ENCODE data around the gene GPBP1L1. TPM values are rescaled to one million over a fixed set of nuclear protein-coding genes. Genes with fewer than 3 reads are reported as not detected.
"Not testable (repeated sequence)": the region's sequence is repeated elsewhere in the genome, so short reads cannot be mapped to it uniquely, and the experiment has no call there.

Gene GPBP1L1
- polyA plus RNA-seq, 4 donors, result 82.4 to 131 (median 109) TPM

DNA sequence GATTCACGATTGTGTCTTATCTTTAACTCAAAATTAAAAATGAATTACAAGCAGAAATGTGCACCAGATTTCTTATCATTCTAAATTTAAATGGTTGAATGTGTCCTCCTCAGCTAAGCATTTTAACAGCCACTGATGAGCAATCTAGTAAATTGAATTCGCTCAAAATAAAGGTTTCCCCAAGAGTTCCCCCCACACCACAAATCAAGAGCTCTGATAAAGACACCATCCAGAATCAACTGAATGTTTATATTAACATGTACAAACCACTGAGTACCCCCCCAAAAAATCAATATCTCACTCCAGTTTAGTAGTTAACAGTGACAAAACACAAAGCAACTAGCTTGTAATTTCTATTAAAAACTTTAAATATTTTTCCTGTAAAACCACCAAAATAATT is 1.9 kb downstream of the GPBP1L1 start:
- DNase-seq (ENCODE audit: low read depth in 4 of 4, low spot score in 2 of 4), result no peak

DNA sequence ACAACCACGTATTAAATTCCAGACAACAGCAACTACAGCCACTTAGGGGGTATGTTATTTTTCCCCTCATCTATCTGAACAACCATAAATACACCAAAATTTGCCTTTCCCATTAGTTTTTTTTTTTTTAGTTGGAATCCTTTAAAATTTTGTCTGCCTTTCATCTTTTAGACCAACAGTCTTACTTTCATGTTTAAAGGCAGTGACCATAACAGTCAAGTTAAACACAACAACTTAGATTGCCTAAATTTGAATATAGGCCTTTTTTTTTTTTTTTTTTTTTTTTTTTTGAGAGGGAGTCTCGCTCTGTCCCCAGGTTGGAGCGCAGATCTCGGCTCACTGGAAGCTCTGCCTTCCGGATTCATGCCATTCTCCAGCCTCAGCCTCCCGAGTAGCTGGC is 3.4 kb downstream of the GPBP1L1 start:
- DNase-seq (ENCODE audit: low read depth in 4 of 4, low spot score in 2 of 4), result no peak

DNA sequence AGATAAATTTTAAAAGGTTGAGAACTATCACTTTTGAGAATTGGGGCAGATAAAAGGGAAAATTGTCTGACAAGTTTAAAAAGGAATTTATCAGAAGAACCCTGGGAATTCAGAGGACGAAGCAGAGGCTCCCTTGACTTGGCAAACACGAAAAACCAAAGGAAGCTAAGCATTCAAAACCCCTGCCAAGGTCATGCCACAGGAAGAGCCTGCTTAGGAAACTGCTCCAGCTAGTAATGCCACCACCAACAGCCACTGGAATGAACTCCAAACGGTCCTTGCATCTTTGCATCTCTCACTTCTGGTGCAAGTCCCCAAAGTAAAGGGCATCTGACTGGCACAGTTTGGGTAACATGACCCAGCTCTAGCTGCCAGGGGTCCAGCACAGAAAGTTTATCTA is 7.2 kb downstream of the GPBP1L1 start:
- no peak for DNase-seq (ENCODE audit: low read depth in 4 of 4, low spot score in 2 of 4)

DNA sequence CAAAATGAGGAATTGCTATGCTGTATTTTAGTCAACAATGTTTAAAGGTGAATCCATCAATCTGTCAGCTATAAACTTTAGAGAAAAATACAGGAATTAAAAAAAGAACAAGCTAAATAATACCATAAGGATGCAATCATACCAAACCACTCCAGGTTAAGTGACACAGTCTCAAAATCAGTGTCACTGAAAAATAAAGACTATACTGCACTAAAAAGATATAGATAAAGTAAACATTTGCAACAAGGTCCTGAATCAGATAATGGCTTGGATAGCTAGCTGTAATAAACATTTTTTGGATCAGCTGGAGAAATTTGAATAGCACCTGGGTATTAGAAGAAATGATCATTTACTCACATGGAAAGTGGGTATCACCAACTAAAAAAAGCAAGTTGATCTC is 7.8 kb downstream of the GPBP1L1 start:
- DNase-seq (ENCODE audit: low read depth in 4 of 4, low spot score in 2 of 4), result no peak

DNA sequence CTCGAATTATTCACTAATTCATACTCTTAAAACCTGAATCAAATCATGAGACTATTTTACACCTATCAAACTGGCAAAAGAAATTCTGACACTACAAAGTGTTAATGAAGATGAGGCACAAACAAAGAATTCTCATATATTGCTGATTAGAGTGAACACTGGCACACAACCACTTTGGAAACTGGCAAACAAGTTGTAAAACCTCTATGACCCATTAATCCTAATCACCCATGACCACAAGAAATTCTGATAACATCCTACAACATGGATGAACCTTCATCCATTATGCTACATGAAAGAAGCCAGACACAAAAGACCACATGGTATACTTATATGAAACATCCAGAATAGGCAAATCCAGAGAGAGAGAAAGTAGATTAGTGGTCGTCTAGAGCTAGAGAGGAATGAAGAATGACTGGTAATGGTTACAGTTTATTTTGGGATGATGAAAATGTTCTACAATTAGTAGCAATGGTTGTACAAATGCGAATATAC is 8.5 kb downstream of the GPBP1L1 start:
- no peak for DNase-seq (ENCODE audit: low read depth in 4 of 4, low spot score in 2 of 4)

DNA sequence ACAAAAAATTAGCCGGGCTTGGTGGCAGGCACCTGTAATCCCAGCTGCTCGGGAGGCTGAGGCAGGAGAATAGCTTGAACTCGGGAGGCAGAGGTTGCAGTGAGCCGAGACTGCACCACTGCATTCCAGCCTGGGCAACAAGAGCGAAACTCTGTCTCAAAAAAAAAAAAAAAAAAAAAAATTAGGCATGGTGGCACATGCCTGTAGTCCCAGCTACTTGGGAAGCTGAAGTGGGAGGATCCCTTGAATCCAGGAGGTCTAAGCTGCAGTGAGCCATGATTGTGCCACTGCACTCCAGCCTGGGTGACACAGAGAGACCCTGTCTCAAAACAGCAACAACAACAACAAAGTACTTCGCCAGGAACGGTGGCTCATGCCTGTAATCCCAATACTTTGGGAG is 9.8 kb downstream of the GPBP1L1 start:
- not testable (repeated sequence) for DNase-seq (ENCODE audit: low read depth in 4 of 4, low spot score in 2 of 4)

DNA sequence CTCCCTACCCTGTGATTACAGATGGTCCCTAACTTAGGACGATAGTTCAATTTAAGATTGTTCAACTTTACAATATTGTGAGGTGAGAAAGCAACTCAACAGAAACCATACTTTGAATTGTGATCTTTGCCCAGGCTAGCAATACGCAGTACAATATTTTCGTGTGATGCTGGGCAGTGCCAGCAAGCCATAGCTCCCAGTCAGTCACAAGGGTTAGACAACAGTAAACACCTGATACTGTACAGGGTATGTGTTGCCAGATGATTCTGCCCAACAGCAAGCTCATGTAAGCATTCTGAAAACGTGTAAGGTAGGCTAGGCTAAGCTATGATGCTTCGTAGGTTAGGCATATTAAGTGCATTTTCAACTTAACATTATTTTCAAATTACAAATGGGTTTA is 11.9 kb downstream of the GPBP1L1 start:
- DNase-seq (ENCODE audit: low read depth in 4 of 4, low spot score in 2 of 4), result no peak

DNA sequence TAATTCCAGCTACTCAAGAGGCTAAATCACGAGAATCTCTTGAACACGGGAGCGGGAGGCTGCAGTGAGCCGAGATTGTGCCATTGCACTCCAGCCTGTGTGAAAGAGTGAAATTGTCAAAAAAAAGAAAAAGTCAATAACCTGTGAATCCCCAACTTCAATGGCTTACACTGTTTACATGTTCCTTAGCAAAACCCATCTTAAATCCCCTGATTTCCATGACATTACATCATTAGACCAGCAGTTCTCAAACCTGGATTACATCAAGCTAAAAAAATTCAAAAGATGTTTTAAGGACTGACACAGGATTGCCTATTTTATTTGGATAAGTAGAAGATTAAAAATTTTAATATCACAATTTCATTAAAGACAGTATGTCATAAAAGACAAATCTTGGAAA is 12.4 kb downstream of the GPBP1L1 start:
- DNase-seq (ENCODE audit: low read depth in 4 of 4, low spot score in 2 of 4), result no peak

DNA sequence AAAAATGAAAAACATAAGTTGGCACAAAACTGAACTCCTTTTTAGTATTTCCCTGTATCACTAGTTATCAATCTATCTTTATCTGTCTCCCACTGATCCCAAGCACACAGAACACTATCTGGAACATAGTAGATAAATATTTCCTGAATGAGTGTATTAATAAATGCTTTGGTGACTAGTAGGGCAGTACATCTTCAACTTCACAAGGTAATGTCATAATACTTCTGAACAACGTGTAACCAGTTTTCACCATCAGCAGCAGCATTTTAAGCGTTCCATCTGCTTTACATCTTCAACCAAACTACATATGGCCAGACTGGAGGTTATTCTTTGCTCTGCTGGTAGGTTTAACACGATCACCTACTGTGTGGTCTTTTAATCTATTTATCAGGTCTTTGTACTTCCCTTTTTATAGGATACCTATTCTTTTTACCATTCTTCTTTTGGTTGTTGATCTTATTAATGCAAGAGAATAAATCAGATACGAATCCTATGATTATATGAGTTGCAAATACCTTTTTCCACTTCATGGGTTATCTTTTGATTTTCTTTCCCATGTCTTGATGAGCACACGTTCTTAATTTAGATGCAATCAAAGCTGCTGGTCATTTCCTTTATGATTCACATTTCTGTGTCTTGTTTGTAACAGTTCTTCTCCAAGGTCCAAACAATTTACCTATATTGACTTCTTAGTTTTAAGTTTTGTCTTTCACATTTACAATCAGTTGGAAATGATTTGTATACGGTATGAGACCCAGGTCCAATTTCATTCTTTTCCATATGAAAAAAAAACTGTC is 16.3 kb downstream of the GPBP1L1 start:
- no peak for DNase-seq (ENCODE audit: low read depth in 4 of 4, low spot score in 2 of 4)

DNA sequence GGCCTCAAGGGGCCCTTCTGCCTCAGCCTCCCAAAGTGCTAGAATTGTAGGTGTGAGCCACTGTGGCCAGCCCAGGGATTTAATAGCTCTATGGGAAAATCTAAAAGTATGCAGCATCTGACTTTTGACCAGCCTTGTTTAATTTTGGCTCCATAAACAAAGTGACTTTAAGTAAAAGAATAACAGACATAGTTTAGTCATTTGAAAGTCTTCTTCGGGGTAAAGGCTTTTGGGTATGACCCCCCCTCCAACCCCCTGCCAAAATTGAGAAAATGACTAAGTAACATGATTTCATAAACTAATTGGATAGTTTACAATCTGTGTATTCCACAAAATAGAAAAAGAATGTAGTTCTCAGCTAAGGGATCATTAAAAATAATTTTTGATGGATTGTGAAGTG is 17.0 kb downstream of the GPBP1L1 start:
- no peak for DNase-seq (ENCODE audit: low read depth in 4 of 4, low spot score in 2 of 4)

DNA sequence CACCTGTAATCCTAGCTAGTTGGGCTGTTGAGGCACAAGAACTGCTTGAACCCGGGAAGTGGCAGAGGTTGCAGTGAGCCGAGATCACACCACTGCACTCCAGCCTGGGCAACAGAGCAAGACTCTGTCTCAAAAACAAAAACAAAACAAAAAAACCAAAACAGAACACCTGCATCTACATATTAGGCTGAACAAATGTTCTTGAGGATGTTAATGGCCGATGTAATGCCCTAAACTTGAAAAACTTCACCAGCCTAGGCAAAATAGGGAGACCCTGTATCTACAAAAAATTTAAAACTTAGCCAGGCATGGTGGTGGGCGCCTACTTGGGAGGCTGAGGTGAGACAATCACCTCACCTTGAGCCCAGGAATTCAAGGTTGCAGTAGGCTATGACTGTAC is 17.8 kb downstream of the GPBP1L1 start:
- DNase-seq (ENCODE audit: low read depth in 4 of 4, low spot score in 2 of 4), result no peak

DNA sequence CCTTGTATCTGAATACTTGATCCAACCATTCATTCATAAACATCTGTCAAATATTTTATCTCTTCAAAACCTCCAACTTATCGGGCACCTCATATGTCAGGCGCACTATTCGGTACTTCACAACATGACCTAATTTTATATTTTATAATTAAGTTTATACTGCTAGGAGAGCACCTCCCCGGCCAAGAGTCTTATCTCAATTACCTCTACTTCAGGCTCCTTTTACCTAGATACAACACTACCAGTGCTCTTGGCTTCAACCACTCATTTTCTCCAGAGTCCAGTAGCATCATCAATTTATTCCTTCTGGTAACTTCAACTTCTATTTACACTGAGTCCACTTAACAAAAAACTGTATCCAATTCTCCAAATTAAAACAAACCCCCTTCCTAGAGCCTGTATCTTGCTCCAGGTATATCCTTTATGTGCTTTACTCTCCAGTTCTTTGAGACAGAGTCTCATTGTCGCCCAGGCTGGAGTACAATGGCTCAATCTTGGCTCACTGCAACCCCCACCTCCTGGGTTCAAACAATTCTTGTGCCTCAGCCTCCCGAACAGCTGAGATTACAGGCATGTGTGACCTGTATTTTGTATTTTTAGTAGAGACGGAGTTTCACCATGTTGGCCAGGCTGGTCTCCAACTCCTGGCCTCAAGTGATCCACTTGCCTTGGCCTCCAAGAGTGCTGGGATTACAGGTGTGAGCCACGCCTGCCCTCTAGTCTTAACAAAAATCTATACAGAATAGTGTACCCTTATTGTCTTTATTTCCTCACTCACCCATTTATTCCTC is 18.8 kb downstream of the GPBP1L1 start:
- DNase-seq (ENCODE audit: low read depth in 4 of 4, low spot score in 2 of 4), result no peak

DNA sequence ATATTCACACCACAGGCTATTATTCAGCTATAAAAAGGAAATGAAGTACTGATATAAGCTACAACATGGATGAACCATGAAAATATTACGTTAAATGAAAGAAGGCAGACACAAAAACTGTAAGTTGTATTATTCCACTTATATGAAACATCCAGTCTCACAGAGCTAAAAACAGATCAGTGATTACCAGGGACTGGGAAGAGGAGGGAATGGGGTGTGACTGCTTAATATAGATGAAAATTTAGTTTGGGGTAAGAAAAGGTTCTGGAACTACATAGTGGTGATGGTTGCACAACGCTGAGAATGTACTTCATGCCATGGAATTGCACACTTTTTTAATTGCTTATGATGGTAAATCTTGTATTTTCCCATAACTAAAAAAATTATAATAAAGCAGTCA is 19.5 kb downstream of the GPBP1L1 start:
- no peak for DNase-seq (ENCODE audit: low read depth in 4 of 4, low spot score in 2 of 4)

DNA sequence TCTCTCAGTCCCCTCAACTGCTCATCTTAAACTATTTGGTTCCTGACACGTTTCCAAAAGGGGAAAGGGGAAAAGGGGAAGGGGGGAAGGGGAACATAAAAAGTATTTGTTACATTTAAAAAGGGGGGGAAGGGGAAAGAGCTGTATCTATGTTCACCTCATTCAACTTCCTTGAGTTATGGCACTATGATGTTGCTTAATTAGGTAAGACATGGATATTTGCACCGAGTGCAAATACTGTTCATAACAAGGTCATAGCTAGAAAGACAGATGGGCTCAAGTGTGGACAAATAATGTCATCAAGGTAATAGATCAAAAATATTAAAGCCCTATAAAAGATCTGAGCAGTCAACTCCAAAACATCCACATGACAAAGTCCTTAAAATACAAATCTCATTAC is 26.0 kb downstream of the GPBP1L1 start:
- no peak for DNase-seq (ENCODE audit: low read depth in 4 of 4, low spot score in 2 of 4)

DNA sequence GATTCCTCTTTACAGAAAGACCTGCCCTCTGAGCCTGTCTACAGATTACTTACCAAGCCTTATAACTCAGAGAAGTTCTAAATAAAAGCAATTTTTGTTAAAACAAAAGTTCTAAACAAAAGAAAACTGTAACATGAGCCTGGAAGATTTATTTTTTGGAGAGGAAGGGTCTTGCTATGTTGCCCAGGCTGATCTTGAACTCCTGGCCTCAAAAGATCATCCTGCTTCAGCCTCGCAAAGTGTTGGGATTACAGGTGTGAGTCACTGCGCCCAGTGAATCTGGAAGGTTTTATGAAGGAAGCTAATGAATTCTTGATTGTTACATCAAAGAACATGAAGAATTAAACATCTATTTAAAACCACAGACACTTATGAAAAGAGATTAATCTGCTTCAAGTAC is 27.1 kb downstream of the GPBP1L1 start:
- no peak for DNase-seq (ENCODE audit: low read depth in 4 of 4, low spot score in 2 of 4)

DNA sequence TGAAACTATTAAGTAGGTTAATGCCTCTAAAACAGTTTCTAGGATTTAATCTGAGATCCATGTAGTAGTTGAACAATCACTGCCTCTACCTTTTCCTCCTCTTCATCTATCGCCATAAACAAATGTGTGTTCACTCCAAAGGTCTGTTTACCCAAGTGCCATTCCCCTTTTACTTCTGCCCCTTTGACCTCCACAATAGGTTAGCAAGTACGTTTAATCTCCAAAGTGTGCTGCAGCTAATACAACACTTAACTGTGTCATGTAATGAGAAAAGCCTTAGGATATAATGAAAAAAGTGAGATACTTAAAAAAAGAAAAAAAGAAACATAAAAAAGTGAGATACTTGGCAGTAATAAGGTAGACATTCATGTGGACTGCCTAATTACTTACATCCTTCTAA is 28.2 kb downstream of the GPBP1L1 start:
- no peak for DNase-seq (ENCODE audit: low read depth in 4 of 4, low spot score in 2 of 4)

DNA sequence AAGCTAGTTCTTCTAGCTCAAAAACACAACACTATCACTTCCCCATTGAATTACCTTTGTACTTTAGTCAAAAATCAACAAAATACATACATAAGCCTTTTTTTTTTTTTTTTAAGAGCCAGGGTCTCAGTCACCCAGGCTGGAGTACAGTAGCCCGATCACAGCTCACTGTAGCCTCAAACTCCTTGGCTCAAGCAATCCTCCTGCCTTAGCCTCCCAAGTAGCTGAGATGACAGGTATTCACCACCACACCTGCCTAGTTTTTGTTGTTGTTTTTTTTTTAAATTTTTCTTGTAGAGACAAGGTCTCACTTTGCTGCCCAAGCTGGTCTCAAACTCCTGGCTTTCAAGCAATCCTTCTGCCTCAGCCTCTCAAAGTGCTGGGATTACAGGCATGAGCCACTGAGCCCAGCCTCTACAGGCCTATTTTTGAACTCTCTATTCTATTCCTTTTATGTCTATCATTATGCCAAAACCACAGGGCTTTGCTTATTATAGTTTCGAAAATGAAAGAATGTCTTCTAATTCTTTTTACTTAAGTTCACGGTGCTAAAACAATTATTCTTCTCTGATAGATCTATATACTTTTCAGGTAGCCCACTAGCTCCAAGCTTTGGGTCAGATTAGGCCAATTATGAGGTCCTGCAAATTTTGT is 29.6 kb downstream of the GPBP1L1 start:
- no peak for DNase-seq (ENCODE audit: low read depth in 4 of 4, low spot score in 2 of 4)

DNA sequence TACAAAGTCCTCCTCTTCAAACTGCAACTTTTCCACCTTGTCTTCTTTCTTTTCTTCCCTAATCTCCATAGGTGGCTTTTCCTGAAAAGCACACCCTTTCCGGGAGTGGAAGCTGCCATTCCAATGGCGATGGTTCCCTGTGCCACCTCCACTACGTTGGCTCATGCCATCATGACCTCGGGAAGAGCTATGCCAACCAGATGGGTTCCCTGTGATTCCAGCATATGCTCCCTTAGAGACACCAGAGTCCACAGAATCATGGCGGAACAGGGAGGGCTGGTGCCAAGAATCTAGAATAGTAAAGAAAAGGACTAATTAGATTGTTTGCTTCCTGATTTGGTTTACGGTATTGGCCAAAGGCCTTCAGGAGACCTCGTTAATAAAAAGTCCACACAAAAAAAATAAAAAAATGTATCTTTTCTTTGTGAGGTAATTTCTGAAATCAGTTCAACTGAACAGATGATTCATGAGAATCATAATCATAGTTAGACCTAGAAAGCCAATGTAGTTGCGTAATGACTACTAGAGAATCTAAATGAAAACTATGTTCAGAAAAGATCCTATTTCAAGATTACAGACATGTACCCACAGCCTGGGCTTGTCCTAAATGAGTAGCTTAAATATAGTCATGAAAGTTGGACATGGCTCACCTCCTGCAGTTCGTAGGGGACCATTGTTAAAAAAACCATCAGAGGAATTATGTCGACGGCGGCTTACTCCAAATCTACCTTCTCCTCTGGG is 31.6 kb downstream of the GPBP1L1 start:
- DNase-seq (ENCODE audit: low read depth in 4 of 4, low spot score in 2 of 4), result no peak

DNA sequence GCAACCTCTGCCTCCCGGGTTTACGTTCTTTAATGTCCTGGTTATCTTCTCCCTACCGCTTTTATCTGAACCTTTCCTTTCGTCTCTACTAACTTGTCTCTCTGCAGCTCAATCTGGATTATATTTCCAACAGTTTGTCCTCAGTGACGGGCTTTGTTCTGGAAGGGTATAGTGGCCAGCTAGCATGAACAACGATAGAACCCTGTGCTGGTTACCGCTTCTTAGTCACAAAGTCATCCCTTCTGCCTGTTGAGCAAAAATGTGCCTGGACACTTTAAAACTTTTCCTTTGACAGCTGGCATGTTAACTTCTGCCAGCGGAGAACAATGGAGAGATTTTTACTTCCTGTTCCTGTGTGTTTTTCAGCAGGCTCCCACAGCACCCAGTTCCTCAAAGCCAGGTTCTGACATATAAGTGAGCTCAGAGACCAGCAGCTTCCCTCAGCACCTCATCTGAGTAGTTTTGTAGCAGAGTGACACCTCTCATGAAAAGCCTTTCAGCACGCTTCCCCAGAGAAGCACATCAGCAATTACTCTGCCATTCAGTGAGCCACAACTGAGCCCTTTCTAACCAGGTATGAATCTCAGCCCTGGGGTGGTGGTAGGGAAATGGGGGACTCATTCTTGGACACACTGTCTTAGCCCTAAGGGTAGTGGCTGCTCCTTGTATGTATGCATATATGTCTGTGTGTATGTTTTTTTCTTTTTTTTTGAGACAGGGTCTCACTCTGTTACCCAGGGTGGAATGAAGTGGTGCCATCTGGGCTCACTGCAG is 38.9 kb downstream of the GPBP1L1 start:
- DNase-seq (ENCODE audit: low read depth in 4 of 4, low spot score in 2 of 4), result no peak

DNA sequence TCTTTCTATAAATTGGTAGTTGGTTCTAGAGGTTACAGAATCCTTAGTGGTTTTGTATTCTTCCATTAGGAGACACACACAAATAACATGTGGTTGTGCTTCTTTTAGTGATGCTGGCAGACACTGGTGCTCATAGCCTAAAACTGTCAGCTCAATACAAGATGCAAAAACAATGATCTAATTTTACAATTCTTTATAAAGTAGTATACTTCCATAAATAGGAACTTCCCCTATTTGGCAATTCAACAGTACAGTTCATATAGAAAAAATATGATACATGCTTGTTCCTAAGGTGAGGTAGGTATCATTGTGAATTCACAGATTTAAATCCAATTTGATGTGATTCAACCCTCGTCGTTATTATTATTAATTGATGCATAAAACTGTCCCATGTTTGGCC is 41.7 kb downstream of the GPBP1L1 start:
- DNase-seq (ENCODE audit: low read depth in 4 of 4, low spot score in 2 of 4), result no peak
